IMR-90 (cell line): ENCODE measurements around the gene NMT1. TPM values are rescaled to one million over a fixed set of nuclear protein-coding genes. Genes with fewer than 3 reads are reported as not detected.

Experiments
- ATAC-seq: fragments of 200-7000 bp; cut with Tn5 transposase; 2 replicates; pipeline ENCODE4 v1.9.1; 2020; ENCODE audit warnings: low read depth, mild to moderate bottlenecking, moderate library complexity
- BruUV-seq: library from RNA; stranded (reverse); fragments of 400-500 nt; replicated peaks from 2 replicates; lab custom pipeline; 2021; lab: Mats Ljungman, UMichigan
- CTCF ChIA-PET: fragments of 300-600 bp; formaldehyde crosslinking; extraction: SDS; loops from one replicate; lab custom pipeline; 2021; ENCODE audit warnings: antibody characterized with exemption; lab: Yijun Ruan, JAX
- POLR2A ChIA-PET: fragments of 300-600 bp; sonication (Branson Sonifier 250); formaldehyde crosslinking; loops from one replicate; lab custom pipeline; 2022; ENCODE audit warnings: antibody characterized with exemption; ENCODE audit not compliant: unreplicated experiment; lab: Charles Lee
- DNase-seq: peaks from one replicate; pipeline ENCODE4 v3.0.0; 2013
- H2AFZ ChIP-seq: replicated peaks from 2 replicates; pipeline ENCODE3; 2013; ENCODE audit warnings: low read length, mild to moderate bottlenecking; ENCODE audit not compliant: poor library complexity
- H2AK5ac ChIP-seq: 2 replicates; pipeline ENCODE4 v1.6.1; 2013; ENCODE audit warnings: low read depth, low read length, inconsistent platforms
- H2AK9ac ChIP-seq: replicated peaks from 2 replicates; pipeline ENCODE3; 2013; ENCODE audit warnings: mild to moderate bottlenecking, low read depth, low read length, moderate library complexity; ENCODE audit not compliant: poor library complexity
- H2BK120ac ChIP-seq: 2 replicates; pipeline ENCODE4 v1.6.1; 2013; ENCODE audit warnings: low read depth, low read length, inconsistent platforms
- H2BK15ac ChIP-seq: 3 replicates; pipeline ENCODE4 v1.6.1; 2013; ENCODE audit warnings: low read depth, low read length, inconsistent platforms
- H2BK20ac ChIP-seq: 2 replicates; pipeline ENCODE4 v1.6.1; 2013; ENCODE audit warnings: low read depth, mild to moderate bottlenecking, inconsistent platforms, low read length, moderate library complexity
- H2BK5ac ChIP-seq: 2 replicates; pipeline ENCODE4 v1.6.1; 2013; ENCODE audit warnings: mild to moderate bottlenecking, low read depth, low read length, inconsistent platforms; ENCODE audit not compliant: poor library complexity, severe bottlenecking
- H3K14ac ChIP-seq: replicated peaks from 2 replicates; pipeline ENCODE4 v1.6.1; 2013; ENCODE audit warnings: low read depth, low read length, inconsistent platforms
- H3K18ac ChIP-seq: 2 replicates; pipeline ENCODE4 v1.6.1; 2013; ENCODE audit warnings: low read depth, low read length, control low read depth
- H3K23ac ChIP-seq: 2 replicates; pipeline ENCODE4 v1.6.1; 2013; ENCODE audit warnings: low read depth, low read length, inconsistent platforms
- H3K27ac ChIP-seq: 2 replicates; pipeline ENCODE4 v1.5.1; 2013; ENCODE audit warnings: mild to moderate bottlenecking, control low read depth, low read length; ENCODE audit not compliant: insufficient read depth
- H3K27me3 ChIP-seq: 2 replicates; pipeline ENCODE4 v1.6.1; 2013; ENCODE audit warnings: low read length; ENCODE audit not compliant: control insufficient read depth, insufficient read depth
- H3K36me3 ChIP-seq: 2 replicates; pipeline ENCODE4 v1.6.1; 2013; ENCODE audit warnings: low read length, mixed read lengths; ENCODE audit not compliant: control insufficient read depth, insufficient read depth
- H3K4ac ChIP-seq: 2 replicates; pipeline ENCODE4 v1.6.1; 2013; ENCODE audit warnings: low read depth, low read length, inconsistent platforms
- H3K4me1 ChIP-seq: 2 replicates; pipeline ENCODE4 v1.6.1; 2013; ENCODE audit warnings: low read length, mixed read lengths; ENCODE audit not compliant: control insufficient read depth, insufficient read depth
- H3K4me2 ChIP-seq: 2 replicates; pipeline ENCODE4 v1.6.1; 2013; ENCODE audit warnings: low read depth, mild to moderate bottlenecking, control low read depth, low read length, moderate library complexity
- H3K4me3 ChIP-seq: 2 replicates; pipeline ENCODE4 v1.5.1; 2013; ENCODE audit warnings: low read depth, mild to moderate bottlenecking, control low read depth, low read length, moderate library complexity; ENCODE audit not compliant: insufficient read depth
- H3K56ac ChIP-seq: 2 replicates; pipeline ENCODE4 v1.6.1; 2013; ENCODE audit warnings: low read length, inconsistent platforms; ENCODE audit not compliant: insufficient read depth; ENCODE audit errors: extremely low read depth
- H3K79me1 ChIP-seq, 2 experiments: 2 replicates each; pipeline ENCODE4 v1.6.1; 2013; ENCODE audit warnings: low read length in 2 of 2, inconsistent platforms in 1 of 2, low read depth in 1 of 2
- H3K9ac ChIP-seq: 2 replicates; pipeline ENCODE4 v1.6.1; 2013; ENCODE audit warnings: low read depth, low read length, control low read depth
- H3K9me1 ChIP-seq: 2 replicates; pipeline ENCODE4 v1.6.1; 2013; ENCODE audit warnings: low read length, inconsistent platforms; ENCODE audit not compliant: insufficient read depth
- H3K9me3 ChIP-seq: 2 replicates; pipeline ENCODE4 v1.6.1; 2013; ENCODE audit warnings: low read length; ENCODE audit not compliant: control insufficient read depth, insufficient read depth
- H4K20me1 ChIP-seq: 2 replicates; pipeline ENCODE4 v1.6.1; 2013; ENCODE audit warnings: low read length, inconsistent platforms; ENCODE audit not compliant: insufficient read depth
- H4K5ac ChIP-seq: 2 replicates; pipeline ENCODE4 v1.6.1; 2013; ENCODE audit warnings: mild to moderate bottlenecking, low read depth, low read length, control low read depth
- H4K8ac ChIP-seq, 2 experiments: 2 replicates each; pipeline ENCODE4 v1.6.1; 2013; ENCODE audit warnings: low read depth in 2 of 2, low read length in 2 of 2, control low read depth in 1 of 2, inconsistent platforms in 1 of 2
- H4K91ac ChIP-seq: 2 replicates; pipeline ENCODE4 v1.6.1; 2013; ENCODE audit warnings: low read depth, low read length, inconsistent platforms; ENCODE audit not compliant: insufficient read depth
- CHD1 ChIP-seq: IDR thresholded peaks from 2 replicates; pipeline ENCODE4 v1.6.1; 2012; ENCODE audit warnings: low read depth, low read length, improper control_type of control experiment
- CTCF ChIP-seq: conservative IDR thresholded peaks from 2 replicates; pipeline ENCODE4 v1.5.1; 2012; ENCODE audit warnings: mild to moderate bottlenecking, low read depth, low read length, improper control_type of control experiment
- FOS ChIP-seq: fragments of 150-350 bp; IDR thresholded peaks from 2 replicates; pipeline ENCODE4 v1.6.1; 2016; ENCODE audit warnings: low read depth, low read length
- MAFK ChIP-seq: IDR thresholded peaks from 2 replicates; pipeline ENCODE4 v1.6.1; 2012; ENCODE audit warnings: low read depth, low read length, improper control_type of control experiment
- MAZ ChIP-seq: IDR thresholded peaks from 2 replicates; pipeline ENCODE4 v1.6.1; 2012; ENCODE audit warnings: low read depth, mild to moderate bottlenecking, low read length, improper control_type of control experiment, moderate library complexity, borderline replicate concordance
- MXI1 ChIP-seq: IDR thresholded peaks from 2 replicates; pipeline ENCODE4 v1.6.1; 2012; ENCODE audit warnings: low read depth, mild to moderate bottlenecking, low read length, moderate library complexity, borderline replicate concordance
- NFE2L2 ChIP-seq: fragments of 150-350 bp; IDR thresholded peaks from 2 replicates; pipeline ENCODE4 v1.6.1; 2016; ENCODE audit warnings: low read depth, mild to moderate bottlenecking, low read length
- RAD21 ChIP-seq: IDR thresholded peaks from 2 replicates; pipeline ENCODE4 v1.6.1; 2012; ENCODE audit warnings: low read length, improper control_type of control experiment
- RCOR1 ChIP-seq: IDR thresholded peaks from 2 replicates; pipeline ENCODE4 v1.6.1; 2012; ENCODE audit warnings: mild to moderate bottlenecking, low read length, improper control_type of control experiment; ENCODE audit not compliant: insufficient replicate concordance
- RFX5 ChIP-seq: IDR thresholded peaks from 2 replicates; pipeline ENCODE4 v1.8.0; 2012; ENCODE audit warnings: low read depth, mild to moderate bottlenecking, low read length, moderate library complexity
- USF2 ChIP-seq: fragments of 150-350 bp; IDR thresholded peaks from 2 replicates; pipeline ENCODE4 v1.6.1; 2017; ENCODE audit warnings: mild to moderate bottlenecking, antibody characterized with exemption, low read length, low read depth
- whole genome bisulfite sequencing, 2 experiments: methylation state at CpG; one replicate each; pipeline versions ENCODE4 v1.1.5 to v1.1.7; 2013; ENCODE audit warnings: missing lambda C conversion rate in 2 of 2; ENCODE audit not compliant: insufficient read length in 1 of 2; ENCODE audit errors: extremely low coverage in 2 of 2; 5-methylcytosine and 5-hydroxymethylcytosine counted together
- dilution Hi-C: fragments of 300-500 bp; cut with HindIII; formaldehyde crosslinking; loops from one replicate; pipeline ENCODE4 v1.14.3; 2018; ENCODE audit warnings: low sequenced_read_pairs; ENCODE audit not compliant: unreplicated experiment
- in situ Hi-C: fragments of 300-500 bp; cut with MboI; formaldehyde crosslinking; loops from 3 replicates; pipeline ENCODE4 v1.14.3; 2019; ENCODE audit warnings: low sequenced_read_pairs, inconsistent platforms, mixed read lengths
- intact Hi-C: fragments of 100-400 bp; cut with micrococcal nuclease; formaldehyde crosslinking; loops from 2 replicates; pipeline ENCODE4 v1.10.0; 2022
- polyA plus RNA-seq, 3 experiments: library from polyadenylated mRNA; depleted of rRNA; stranded (reverse); fragments of >200 nt; gene quantifications; 2 replicates each; pipeline ENCODE4 v1.2.3, GENCODE V29; 2012; ENCODE audit warnings: low replicate concordance in 1 of 3
- total RNA-seq: library from RNA; depleted of rRNA; stranded (reverse); fragments of >200 nt; gene quantifications from 2 replicates; pipeline ENCODE4 v1.2.3, GENCODE V29; 2012

The NMT1 gene
- total and polyA plus RNA-seq, 2 of the 4 experiments (the other 2 are of a cell fraction): 38.0 to 60.6 TPM

GRCh38 chr17:45117334-45117733, 56.2 kb downstream of the NMT1 start:
- no peak overlapping the region for H3K4me3 ChIP-seq
- H4K8ac ChIP-seq: no peak overlapping the region
- in situ Hi-C loops (no loop called here), dilution Hi-C loops (no loop called here), intact Hi-C loops (no loop called here)
- H3K36me3 ChIP-seq: peaks cover 40% of the 10 kb centered on the region
- peaks cover 8% of the 10 kb centered on the region; the same call in 1 of the 2 replicates for H3K4me1 ChIP-seq
- H3K27ac ChIP-seq: no peak overlapping the region
- H3K9me1 ChIP-seq: 0 out of 2 replicates have a peak, but pooled peaks cover 3% of the 10 kb centered on the region
- H4K5ac ChIP-seq: no peak overlapping the region
- H3K56ac ChIP-seq: no peak overlapping the region
- H3K79me1 ChIP-seq: peaks cover 6 to 11% of the 10 kb centered on the region in 2 experiments; a peak in 3 of 4 replicates
- no peak overlapping the region for H2AK5ac ChIP-seq
- no peak overlapping the region for H3K9ac ChIP-seq
- H2BK15ac ChIP-seq: no peak overlapping the region
- H3K9me3 ChIP-seq: no peaks in the 10 kb centered on the region
- no peak overlapping the region for H3K4me2 ChIP-seq
- H4K91ac ChIP-seq: no peak overlapping the region
- H2BK5ac ChIP-seq: no peak overlapping the region
- TF ChIP-seq MXI1 (no peak), USF2 (no peak), NFE2L2 (no peak), MAZ (no peak), FOS (no peak), CHD1 (no peak), RFX5 (no peak), RCOR1 (no peak), CTCF (no peak), MAFK (no peak), RAD21 (no peak)
- H3K18ac ChIP-seq: no peak overlapping the region
- no peak overlapping the region for H2AFZ ChIP-seq
- H3K14ac ChIP-seq: no peak overlapping the region
- CTCF ChIA-PET: interaction anchor here (1.5 kb wide), 1 partner anchor 18 kb away, joined by 7 read pairs; the partner anchor contains the start of gene ACBD4
- no peak overlapping the region for H2AK9ac ChIP-seq
- no peak overlapping the region for H2BK20ac ChIP-seq
- H3K4ac ChIP-seq: no peak overlapping the region
- H4K20me1 ChIP-seq: no peaks in the 10 kb centered on the region
- WGBS, 2 experiments: no CpG with 5 or more reads among the region's 4 CpGs
- ATAC-seq: no peak
- H3K23ac ChIP-seq: no peak overlapping the region
- no TSS peak for BruUV-seq
- H2BK120ac ChIP-seq: no peak overlapping the region
- no peaks in the 10 kb centered on the region for H3K27me3 ChIP-seq
- POLR2A ChIA-PET: no interaction called here
- DNase-seq: no peak
